Stimulated activated CD8-positive, alpha-beta memory T cell treated with anti-CD3 and anti-CD28 coated beads, Interleukin-12 subunit alpha, Interleukin-12 subunit beta, amount 100 ng/mL, for 1 hour (primary cell): Measurements from ENCODE around the gene GRIN2B.

Source experiments
- DNase-seq: peaks from one replicate; pipeline ENCODE4 v3.0.0-alpha.2; 2020; ENCODE audit warnings: low read depth

GRIN2B gene

GRCh38 chr12:13956060-13956590 lies 25.3 kb downstream of the GRIN2B start:
- DNase-seq, result no peak

DNA sequence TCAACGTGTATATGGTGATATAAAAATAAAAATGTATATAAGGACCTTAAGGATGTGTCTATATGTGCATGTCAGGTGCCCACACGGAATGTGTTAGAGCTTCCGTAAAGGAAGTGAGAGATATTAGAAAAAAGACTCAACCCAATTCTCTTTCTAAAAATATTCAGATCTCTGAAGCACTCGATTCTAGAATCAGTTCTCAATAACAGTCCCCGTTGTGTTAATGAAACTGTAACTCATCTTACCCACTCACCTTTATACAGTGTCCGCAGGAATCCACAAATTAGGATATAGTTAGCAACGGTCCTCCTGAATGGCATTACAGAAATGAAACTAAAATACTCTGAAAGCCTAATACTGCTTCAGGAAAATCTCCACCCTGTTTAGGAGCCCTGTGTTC lies 29.3 kb downstream of the GRIN2B start:
- DNase-seq, result no peak

GRCh38 chr12:13950502-13950901 lies 30.9 kb downstream of the GRIN2B start:
- DNase-seq, result no peak

DNA sequence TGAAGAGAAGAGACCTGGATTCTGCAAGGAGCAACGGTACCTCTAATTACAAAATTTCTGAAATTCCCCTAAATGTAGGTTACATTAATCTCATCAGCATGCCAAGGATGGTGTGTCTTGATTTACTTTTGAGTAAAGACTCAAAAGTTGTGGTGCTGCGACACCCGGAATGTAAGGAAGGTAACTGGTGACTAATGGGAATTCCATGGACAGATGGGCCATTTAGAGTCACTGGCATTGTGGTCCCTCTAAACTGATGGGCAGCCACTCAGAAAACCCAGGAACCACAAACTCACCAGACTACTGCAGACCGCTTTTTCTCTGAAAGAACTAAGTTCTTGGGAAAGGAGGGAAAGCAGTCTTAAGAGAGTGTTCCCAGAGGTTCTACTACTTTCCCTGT lies 32.8 kb downstream of the GRIN2B start:
- no peak for DNase-seq

- DNase-seq, result no peak
These were observed 34.0 kb downstream of the GRIN2B start for GRCh38 chr12:13947276-13947946.

GRCh38 chr12:13945641-13946040 lies 35.8 kb downstream of the GRIN2B start:
- no peak for DNase-seq

DNA sequence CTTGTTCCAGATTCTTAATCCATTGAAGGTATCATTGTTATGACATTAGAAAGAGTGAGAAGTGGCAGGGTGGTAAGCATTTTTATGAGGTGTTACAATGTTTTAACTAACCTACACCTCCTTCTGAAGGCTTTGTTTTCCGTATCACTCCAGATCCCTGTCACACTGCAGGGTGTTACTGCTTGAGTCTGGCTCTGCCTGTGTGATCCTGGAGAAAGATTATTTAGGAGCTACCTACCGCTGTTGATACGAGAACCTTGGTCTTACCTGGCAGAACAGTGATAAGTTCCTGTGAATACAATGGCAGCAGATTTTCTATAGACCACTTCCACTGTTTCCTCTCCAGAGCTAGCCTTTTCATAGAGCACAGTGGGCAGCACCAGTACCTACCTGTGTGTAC lies 36.2 kb downstream of the GRIN2B start:
- no peak for DNase-seq

GRCh38 chr12:13942826-13943225 lies 38.6 kb downstream of the GRIN2B start:
- DNase-seq, result no peak

DNA sequence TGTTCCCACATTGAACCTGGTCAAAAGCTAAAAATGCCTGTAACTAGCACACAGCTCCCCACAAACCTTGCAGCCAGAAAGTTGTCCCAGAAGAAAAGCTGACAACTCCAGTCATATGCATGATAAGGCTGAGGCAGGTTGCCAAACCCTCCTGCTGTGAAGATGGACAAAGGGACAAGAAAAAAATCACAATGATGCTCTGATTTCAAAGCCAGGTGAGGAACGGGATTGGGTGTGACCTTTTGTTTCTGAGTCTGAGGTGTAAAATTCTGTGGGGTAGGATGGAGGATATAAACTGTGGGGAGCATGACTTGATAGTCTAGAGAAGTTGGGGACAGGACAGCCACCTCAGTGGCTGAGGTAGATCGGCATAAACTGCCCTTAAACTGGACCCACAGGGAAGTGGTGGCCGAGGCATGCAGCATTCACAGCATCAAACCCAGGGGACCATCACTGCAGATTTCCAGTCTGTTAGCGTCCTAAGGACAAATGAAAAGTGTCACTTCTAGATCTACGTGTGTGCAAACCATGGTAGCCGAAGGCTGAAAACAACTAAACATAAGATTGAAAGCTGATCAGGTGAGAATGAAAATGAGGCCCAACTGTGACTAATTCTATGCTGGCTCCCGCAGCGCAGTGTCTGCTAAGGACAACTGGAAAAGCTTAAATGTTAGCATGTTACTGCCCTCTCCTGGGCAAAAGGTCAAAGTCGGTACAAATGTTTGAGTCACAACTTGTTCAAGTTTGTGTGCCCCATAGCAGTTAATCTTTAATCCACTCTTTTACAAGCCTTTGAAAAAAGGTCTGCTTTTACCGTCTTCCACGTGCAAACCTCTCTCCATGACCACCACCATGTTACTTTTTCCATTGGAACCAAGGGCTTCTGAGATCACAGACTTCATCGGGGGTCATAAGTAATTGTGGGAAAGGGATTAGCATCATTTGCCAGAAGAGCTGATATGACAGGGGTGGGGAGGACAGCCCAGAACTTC lies 39.8 kb downstream of the GRIN2B start:
- DNase-seq, result no peak

DNA sequence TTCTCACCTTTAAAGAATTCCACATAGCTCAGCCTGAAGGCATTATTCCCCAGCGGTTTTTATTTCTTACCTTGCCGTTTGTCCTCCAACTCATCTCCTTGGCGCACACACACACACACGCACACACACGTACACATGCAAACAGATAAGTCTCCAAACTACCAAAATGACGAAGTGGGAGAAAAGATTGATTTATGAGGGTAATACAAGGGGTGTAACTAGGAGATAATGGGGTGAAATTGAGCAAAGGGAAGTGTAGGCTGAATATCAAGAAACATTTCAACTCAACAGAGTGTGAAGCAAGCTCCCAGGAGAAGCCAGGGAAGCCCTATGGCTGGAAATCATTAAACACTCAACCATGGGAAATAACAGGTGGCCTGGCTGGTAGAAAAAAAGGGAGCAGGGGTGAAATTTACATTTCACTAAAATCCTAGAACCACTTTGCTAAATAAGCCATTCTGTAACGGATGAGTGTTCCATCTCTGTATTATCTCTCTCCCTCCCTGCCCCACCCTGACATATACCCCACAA lies 41.0 kb downstream of the GRIN2B start:
- DNase-seq, result no peak

GRCh38 chr12:13937735-13938134 lies 43.7 kb downstream of the GRIN2B start:
- DNase-seq, result no peak

DNA sequence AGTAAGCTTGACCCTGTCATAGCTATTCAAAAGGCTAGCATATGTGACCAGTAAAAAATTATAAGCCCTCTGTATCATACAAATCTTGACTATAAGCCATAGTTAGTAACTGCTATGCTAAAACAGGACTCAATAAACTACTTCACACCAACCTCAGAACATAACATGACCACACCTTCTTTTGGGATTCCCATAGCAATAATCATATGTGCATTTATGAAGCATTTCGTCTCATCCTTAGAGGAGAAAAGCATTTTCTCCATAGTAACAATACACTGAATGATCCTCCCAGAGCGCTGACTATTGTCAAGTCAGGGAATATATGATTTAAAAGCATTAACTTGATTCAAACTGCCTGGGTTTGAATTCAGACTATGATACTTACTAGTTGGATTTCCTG lies 46.2 kb downstream of the GRIN2B start:
- no peak for DNase-seq
